ACC112 (cell line): ENCODE results near the gene TRIM7.
"Not testable (repeated sequence)": the region's sequence is repeated elsewhere in the genome, so short reads cannot be mapped to it uniquely, and the experiment has no call there.

Experiments
- H2AFZ ChIP-seq: fragments of 200-600 bp; sonication (generic); one replicate; pipeline ENCODE4 v1.6.0; 2017; ENCODE audit warnings: antibody characterized with exemption, low read length; ENCODE audit not compliant: unreplicated experiment
- H3K27ac ChIP-seq: fragments of 200-600 bp; sonication (generic); 2 replicates; pipeline ENCODE4 v1.5.1; 2014; ENCODE audit warnings: low read depth, mild to moderate bottlenecking, antibody characterized with exemption, low read length, moderate library complexity
- H3K27me3 ChIP-seq: fragments of 200-600 bp; sonication (generic); 2 replicates; pipeline ENCODE4 v1.6.1; 2014; ENCODE audit warnings: mild to moderate bottlenecking, antibody characterized with exemption, low read length, moderate library complexity, mixed read lengths; ENCODE audit not compliant: insufficient read depth
- H3K36me3 ChIP-seq: fragments of 200-600 bp; sonication (generic); 2 replicates; pipeline ENCODE4 v1.6.1; 2016; ENCODE audit warnings: mild to moderate bottlenecking, antibody characterized with exemption, low read length, moderate library complexity, mixed read lengths; ENCODE audit not compliant: insufficient read depth
- H3K4me1 ChIP-seq: fragments of 200-600 bp; sonication (generic); one replicate; pipeline ENCODE4 v1.6.1; 2016; ENCODE audit warnings: low read length, mixed read lengths; ENCODE audit not compliant: insufficient read depth, unreplicated experiment, control insufficient read depth
- H3K4me3 ChIP-seq: fragments of 200-600 bp; sonication (generic); 2 replicates; pipeline ENCODE4 v1.5.1; 2014; ENCODE audit warnings: mild to moderate bottlenecking, low read depth, low read length
- H3K79me2 ChIP-seq: fragments of 200-600 bp; sonication (generic); one replicate; pipeline ENCODE4 v1.6.0; 2016; ENCODE audit warnings: low read length; ENCODE audit not compliant: control insufficient read depth, unreplicated experiment, insufficient read depth

TRIM7 gene

GRCh38 chr5:181169459-181170236 is 35.3 kb downstream of the TRIM7 start:
- peaks cover 12% of the 10 kb centered on the region; the same call in 1 of the 2 replicates for H3K27me3 ChIP-seq
- not testable (repeated sequence) for H3K79me2 ChIP-seq, H3K36me3 ChIP-seq, H3K27ac ChIP-seq
- H3K4me1 ChIP-seq, result peaks cover 15% of the 10 kb centered on the region
- H2AFZ ChIP-seq, result peak overlapping the region; percentile 56
- H3K4me3 ChIP-seq, result peak overlapping the region; percentile 66

- Histone ChIP-seq H3K27me3 (peaks cover 12% of the 10 kb centered on the region; the same call in 1 of the 2 replicates), H3K27ac (no peak overlapping the region), H3K4me1 (peaks cover 15% of the 10 kb centered on the region), H2AFZ (no peak overlapping the region), H3K79me2 (no peaks in the 10 kb centered on the region), H3K4me3 (0 out of 2 replicates have a peak overlapping the region, but pooled peaks have one; percentile 20), H3K36me3 (no peaks in the 10 kb centered on the region)
These were observed 36.3 kb downstream of the TRIM7 start for GRCh38 chr5:181168595-181169118.

- no peaks in the 10 kb centered on the region for H3K79me2 ChIP-seq
- no peak overlapping the region for H2AFZ ChIP-seq
- H3K27me3 ChIP-seq, result peaks cover 12% of the 10 kb centered on the region; the same call in 1 of the 2 replicates
- no peaks in the 10 kb centered on the region for H3K36me3 ChIP-seq
- H3K4me1 ChIP-seq, result peaks cover 15% of the 10 kb centered on the region
- no peak overlapping the region for H3K27ac ChIP-seq
- no peak overlapping the region for H3K4me3 ChIP-seq
These were observed 37.0 kb downstream of the TRIM7 start for GRCh38 chr5:181167814-181168488.

DNA sequence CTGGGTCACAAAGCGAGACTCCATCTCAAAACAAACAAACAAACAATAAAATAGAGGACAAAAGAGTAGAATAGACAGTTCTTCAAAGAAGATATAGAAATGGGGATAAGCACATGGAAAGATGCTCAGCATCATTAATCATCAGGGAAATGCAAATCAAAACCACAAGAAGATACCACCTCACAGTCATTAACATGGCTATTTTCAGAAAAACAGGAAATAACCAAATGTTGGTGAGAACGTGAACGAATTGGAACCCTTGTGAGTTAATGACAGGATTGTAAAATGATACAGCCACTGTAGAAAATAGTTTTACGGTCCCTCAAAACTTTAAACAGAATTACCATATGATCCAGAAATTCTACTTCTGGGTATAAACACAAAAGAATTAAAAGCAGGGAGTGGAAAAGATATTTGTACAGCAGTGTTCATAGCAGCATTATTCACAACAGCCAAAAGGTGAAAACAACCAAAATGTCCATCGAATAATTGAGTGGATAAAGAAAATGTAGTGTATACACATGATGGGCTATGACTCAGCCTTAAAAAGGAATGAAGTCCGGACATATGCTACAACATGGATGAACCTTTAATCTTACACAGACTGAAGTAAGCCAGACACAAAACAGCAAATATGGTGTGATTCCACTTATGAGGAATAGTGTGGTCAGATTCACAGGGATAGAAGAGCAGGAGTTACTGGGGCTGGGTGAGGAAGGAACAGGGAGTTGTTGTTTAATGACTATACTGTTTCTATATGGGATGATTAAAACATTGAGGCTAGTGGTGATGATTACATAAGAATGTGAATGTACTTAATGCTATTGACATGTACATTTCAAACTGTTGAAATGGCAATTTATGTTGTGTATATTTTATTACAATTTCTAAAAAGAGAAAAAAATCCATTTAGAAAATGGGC is 37.9 kb downstream of the TRIM7 start:
- no peak overlapping the region for H2AFZ ChIP-seq
- H3K4me1 ChIP-seq, result peaks cover 15% of the 10 kb centered on the region
- H3K27ac ChIP-seq, result no peak overlapping the region
- H3K27me3 ChIP-seq, result peaks cover 7% of the 10 kb centered on the region; the same call in 1 of the 2 replicates
- H3K79me2 ChIP-seq, result no peaks in the 10 kb centered on the region
- H3K36me3 ChIP-seq, result no peaks in the 10 kb centered on the region
- H3K4me3 ChIP-seq, result no peak overlapping the region

DNA sequence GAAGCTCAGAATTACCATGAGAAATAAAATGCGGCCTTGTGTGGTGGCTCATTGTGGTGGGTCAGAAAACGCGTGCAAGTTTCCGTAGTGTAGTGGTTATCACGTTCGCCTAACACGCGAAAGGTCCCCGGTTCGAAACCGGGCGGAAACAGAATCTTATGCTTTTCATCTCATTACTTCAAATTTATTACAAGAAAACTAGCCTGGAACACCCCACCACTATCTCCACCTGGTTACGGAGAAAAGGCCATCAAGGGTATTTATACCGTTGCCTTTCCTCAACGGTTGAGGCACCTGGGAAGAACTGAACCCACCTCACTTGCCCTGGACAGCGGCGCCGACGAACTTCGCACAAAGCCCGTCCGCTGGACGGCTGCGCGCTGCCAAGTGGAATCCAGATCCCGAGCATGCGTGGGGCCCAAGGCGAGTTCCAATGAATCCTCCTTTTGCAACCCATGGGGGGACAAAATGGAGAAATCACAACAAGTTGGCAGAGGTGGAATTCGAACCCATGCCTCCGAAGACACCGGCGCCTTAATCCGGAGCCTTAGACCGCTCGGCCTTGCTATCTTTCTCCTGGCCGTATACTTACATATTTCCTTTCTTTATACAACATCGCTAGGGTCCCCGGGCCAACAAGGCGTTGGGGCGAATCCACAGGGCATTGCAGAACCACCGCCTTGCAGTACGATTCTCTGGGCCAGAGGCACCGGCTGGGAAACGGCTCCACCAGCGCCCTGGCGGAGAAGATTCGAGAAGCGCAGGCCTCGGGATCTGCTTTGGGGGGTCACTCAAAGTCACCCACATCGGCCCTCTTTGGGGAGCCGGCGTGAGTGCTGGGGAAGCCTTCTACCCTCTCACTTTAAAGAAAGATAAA is 40.7 kb downstream of the TRIM7 start:
- Histone ChIP-seq H3K27ac (no peak overlapping the region), H2AFZ (no peak overlapping the region), H3K27me3 (peaks cover 3% of the 10 kb centered on the region; the same call in 1 of the 2 replicates), H3K4me1 (peaks cover 11% of the 10 kb centered on the region), H3K79me2 (no peaks in the 10 kb centered on the region), H3K4me3 (no peak overlapping the region; the same call in 1 of the 2 replicates), H3K36me3 (no peaks in the 10 kb centered on the region)

DNA sequence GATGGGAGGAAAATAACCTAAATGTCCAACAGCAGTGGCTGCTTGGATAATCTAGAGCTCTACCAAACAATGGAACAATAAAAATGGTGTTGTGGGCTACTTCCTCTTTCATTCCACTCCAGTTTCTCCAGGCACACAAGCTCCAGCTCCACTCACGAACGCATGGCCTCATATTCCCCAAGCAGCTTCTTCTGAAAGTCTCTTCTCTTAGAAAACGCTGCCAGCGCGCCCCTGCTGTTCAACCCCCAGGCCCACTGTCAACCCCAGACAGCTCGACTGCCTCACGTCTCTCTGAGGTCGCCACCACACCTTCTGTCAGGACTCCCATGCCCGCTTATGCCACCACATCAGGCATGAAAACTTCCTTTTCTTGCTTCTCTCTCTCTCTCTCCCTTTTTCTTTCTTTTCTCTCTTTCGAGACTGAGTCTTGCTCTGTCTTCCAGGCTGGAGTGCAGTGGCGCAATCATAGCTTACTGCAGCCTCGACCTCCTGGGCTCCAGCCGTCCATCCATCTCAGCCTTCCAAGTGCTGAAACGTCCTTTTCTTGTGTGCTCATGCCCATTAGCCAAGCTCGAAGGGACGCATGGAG is 41.4 kb downstream of the TRIM7 start:
- Histone ChIP-seq H3K4me3 (no peak overlapping the region), H2AFZ (no peak overlapping the region), H3K4me1 (peaks cover 11% of the 10 kb centered on the region)

DNA sequence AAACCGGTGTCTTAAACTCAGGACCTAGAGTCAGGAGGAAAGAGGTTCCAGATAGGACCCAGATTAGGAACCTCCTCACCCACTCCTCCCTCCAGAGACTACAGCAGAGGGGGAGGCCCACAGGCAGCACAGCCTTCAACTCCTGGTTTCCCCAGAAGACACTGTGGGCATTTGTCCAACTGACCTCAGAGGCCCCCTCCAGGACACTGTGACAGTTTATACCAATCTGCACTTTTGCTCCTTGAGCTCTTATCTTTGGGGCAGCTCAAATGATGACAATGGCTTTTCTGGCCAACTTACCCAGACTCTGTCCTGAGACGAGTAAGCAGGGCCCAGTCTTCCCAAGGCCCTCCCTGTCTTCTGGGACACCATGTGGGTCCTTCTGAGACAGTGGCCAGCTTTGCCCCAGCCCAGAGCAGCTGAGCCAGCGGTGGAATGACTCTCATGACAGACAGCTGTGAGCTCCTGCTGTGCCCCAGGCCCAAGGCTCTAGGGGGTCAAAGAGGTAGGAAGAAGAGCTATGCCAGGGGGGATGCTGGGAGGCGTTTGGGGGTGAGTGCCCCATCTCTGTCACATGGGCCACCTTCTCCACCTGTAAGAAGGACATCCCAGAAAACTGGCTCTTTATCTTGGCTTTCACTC is 43.3 kb downstream of the TRIM7 start:
- Histone ChIP-seq H3K4me3 (peak overlapping the region; percentile 75), H2AFZ (peak overlapping the region; percentile 99), H3K4me1 (peaks cover 11% of the 10 kb centered on the region), H3K27me3 (peaks cover 15% of the 10 kb centered on the region), H3K27ac (peak overlapping the region; percentile 86), H3K36me3 (no peaks in the 10 kb centered on the region), H3K79me2 (no peaks in the 10 kb centered on the region)

More for the DNA sequence above, 41.4 kb downstream of the TRIM7 start:
- Histone ChIP-seq H3K27me3 (peaks cover 2% of the 10 kb centered on the region; the same call in 1 of the 2 replicates), H3K79me2 (no peaks in the 10 kb centered on the region), H3K27ac (no peak overlapping the region), H3K36me3 (no peaks in the 10 kb centered on the region)

GRCh38 chr5:181160755-181161533 is 44.1 kb downstream of the TRIM7 start:
- H2AFZ ChIP-seq, result peak overlapping the region; percentile 99
- not testable (repeated sequence) for H3K36me3 ChIP-seq

More at GRCh38 chr5:181160755-181161533, 44.1 kb downstream of the TRIM7 start:
- H3K4me3 ChIP-seq, result peak overlapping the region; percentile 75
- peaks cover 11% of the 10 kb centered on the region for H3K4me1 ChIP-seq
- H3K27me3 ChIP-seq, result peaks cover 22% of the 10 kb centered on the region
- peak overlapping the region; percentile 86 for H3K27ac ChIP-seq
- H3K79me2 ChIP-seq, result not testable (repeated sequence)
